ENCODE measurements around the gene TMEM260.
A peak's percentile ranks its signal among the peaks of the same experiment; 100 is the strongest.

TMEM260 gene

GRCh38 chr14:56579345-56580220 is at the start of gene TMEM260:
TMEM260 (plus strand) TSS chr14:56579798; CDS start chr14:56579915, 117 bp downstream.
- Mint-ChIP-seq H3K27ac (peak within 1 kb of the TSS; percentile 93), H3K27me3 (ENCODE audit: low read depth) (no peaks in the 10 kb centered on the region), H3K4me3 (peak within 1 kb of the TSS; percentile 93), H3K36me3 (ENCODE audit: low read depth) (no peaks in the 10 kb centered on the region), H3K4me1 (ENCODE audit: low read depth) (peaks cover 17% of the 10 kb centered on the region), H3K9me3 (no peaks in the 10 kb centered on the region)

- no peaks in the 10 kb centered on the region for H3K36me3 Mint-ChIP-seq (ENCODE audit: low read depth)
- H3K9me3 Mint-ChIP-seq = no peaks in the 10 kb centered on the region
- H3K27ac Mint-ChIP-seq = no peak overlapping the region
Measured at GRCh38 chr14:56532546-56532945, 47.1 kb upstream of the TMEM260 start.

GRCh38 chr14:56534656-56535055 is 44.9 kb upstream of the TMEM260 start:
- no peak overlapping the region for H3K27ac Mint-ChIP-seq
- H3K4me1 Mint-ChIP-seq (ENCODE audit: low read depth) = no peaks in the 10 kb centered on the region
- H3K36me3 Mint-ChIP-seq (ENCODE audit: low read depth) = no peaks in the 10 kb centered on the region
- H3K27me3 Mint-ChIP-seq (ENCODE audit: low read depth) = peaks cover 22% of the 10 kb centered on the region
- no peaks in the 10 kb centered on the region for H3K9me3 Mint-ChIP-seq
- H3K4me3 Mint-ChIP-seq = no peak overlapping the region

More at GRCh38 chr14:56532546-56532945, 47.1 kb upstream of the TMEM260 start:
- H3K4me1 Mint-ChIP-seq (ENCODE audit: low read depth) = no peaks in the 10 kb centered on the region
- H3K27me3 Mint-ChIP-seq (ENCODE audit: low read depth) = peaks cover 7% of the 10 kb centered on the region
- no peak overlapping the region for H3K4me3 Mint-ChIP-seq

- Mint-ChIP-seq H3K36me3 (ENCODE audit: low read depth) (no peaks in the 10 kb centered on the region), H3K27ac (no peak overlapping the region), H3K27me3 (ENCODE audit: low read depth) (peaks cover 26% of the 10 kb centered on the region), H3K4me1 (ENCODE audit: low read depth) (no peaks in the 10 kb centered on the region), H3K9me3 (no peaks in the 10 kb centered on the region), H3K4me3 (no peak overlapping the region)
Measured at GRCh38 chr14:56539862-56540261, 39.7 kb upstream of the TMEM260 start.

GRCh38 chr14:56543436-56543835 is 36.2 kb upstream of the TMEM260 start:
- H3K27me3 Mint-ChIP-seq (ENCODE audit: low read depth) = peaks cover 16% of the 10 kb centered on the region
- H3K4me3 Mint-ChIP-seq = no peak overlapping the region
- no peak overlapping the region for H3K27ac Mint-ChIP-seq
- H3K4me1 Mint-ChIP-seq (ENCODE audit: low read depth) = no peaks in the 10 kb centered on the region
- no peaks in the 10 kb centered on the region for H3K9me3 Mint-ChIP-seq
- no peaks in the 10 kb centered on the region for H3K36me3 Mint-ChIP-seq (ENCODE audit: low read depth)

- Mint-ChIP-seq H3K27me3 (ENCODE audit: low read depth) (peaks cover 14% of the 10 kb centered on the region), H3K4me1 (ENCODE audit: low read depth) (no peaks in the 10 kb centered on the region), H3K9me3 (no peaks in the 10 kb centered on the region), H3K4me3 (no peak overlapping the region), H3K27ac (no peak overlapping the region), H3K36me3 (ENCODE audit: low read depth) (no peaks in the 10 kb centered on the region)
Measured at GRCh38 chr14:56549721-56550120, 29.9 kb upstream of the TMEM260 start.

GRCh38 chr14:56552615-56553014 is 27.0 kb upstream of the TMEM260 start:
- H3K27ac Mint-ChIP-seq = no peak overlapping the region
- no peaks in the 10 kb centered on the region for H3K4me1 Mint-ChIP-seq (ENCODE audit: low read depth)
- no peaks in the 10 kb centered on the region for H3K9me3 Mint-ChIP-seq
- H3K36me3 Mint-ChIP-seq (ENCODE audit: low read depth) = no peaks in the 10 kb centered on the region
- no peak overlapping the region for H3K4me3 Mint-ChIP-seq
- H3K27me3 Mint-ChIP-seq (ENCODE audit: low read depth) = peaks cover 12% of the 10 kb centered on the region

- H3K27ac Mint-ChIP-seq = no peak overlapping the region
- H3K36me3 Mint-ChIP-seq (ENCODE audit: low read depth) = no peaks in the 10 kb centered on the region
- H3K4me3 Mint-ChIP-seq = no peak overlapping the region
- peaks cover 12% of the 10 kb centered on the region for H3K27me3 Mint-ChIP-seq (ENCODE audit: low read depth)
- no peaks in the 10 kb centered on the region for H3K9me3 Mint-ChIP-seq
- no peaks in the 10 kb centered on the region for H3K4me1 Mint-ChIP-seq (ENCODE audit: low read depth)
Measured at GRCh38 chr14:56554301-56554700, 25.3 kb upstream of the TMEM260 start.

GRCh38 chr14:56555921-56556570 is 23.6 kb upstream of the TMEM260 start:
- Mint-ChIP-seq H3K9me3 (no peaks in the 10 kb centered on the region), H3K27me3 (ENCODE audit: low read depth) (peaks cover 12% of the 10 kb centered on the region), H3K4me3 (no peak overlapping the region)

GRCh38 chr14:56559182-56559581 is 20.4 kb upstream of the TMEM260 start:
- no peaks in the 10 kb centered on the region for H3K4me1 Mint-ChIP-seq (ENCODE audit: low read depth)
- peaks cover 4% of the 10 kb centered on the region for H3K9me3 Mint-ChIP-seq
- H3K27me3 Mint-ChIP-seq (ENCODE audit: low read depth) = peaks cover 4% of the 10 kb centered on the region
- no peak overlapping the region for H3K4me3 Mint-ChIP-seq
- H3K27ac Mint-ChIP-seq = no peak overlapping the region
- H3K36me3 Mint-ChIP-seq (ENCODE audit: low read depth) = no peaks in the 10 kb centered on the region

More at GRCh38 chr14:56555921-56556570, 23.6 kb upstream of the TMEM260 start:
- no peaks in the 10 kb centered on the region for H3K36me3 Mint-ChIP-seq (ENCODE audit: low read depth)
- no peaks in the 10 kb centered on the region for H3K4me1 Mint-ChIP-seq (ENCODE audit: low read depth)
- H3K27ac Mint-ChIP-seq = no peak overlapping the region

- Mint-ChIP-seq H3K27me3 (ENCODE audit: low read depth) (peaks cover 7% of the 10 kb centered on the region), H3K4me3 (no peak overlapping the region), H3K27ac (no peak overlapping the region), H3K36me3 (ENCODE audit: low read depth) (no peaks in the 10 kb centered on the region), H3K9me3 (peaks cover 4% of the 10 kb centered on the region), H3K4me1 (ENCODE audit: low read depth) (no peaks in the 10 kb centered on the region)
Measured at GRCh38 chr14:56561606-56562005, 18.0 kb upstream of the TMEM260 start.

- H3K27me3 Mint-ChIP-seq (ENCODE audit: low read depth) = peaks cover 13% of the 10 kb centered on the region
- H3K27ac Mint-ChIP-seq = no peak overlapping the region
- H3K36me3 Mint-ChIP-seq (ENCODE audit: low read depth) = no peaks in the 10 kb centered on the region
- H3K4me3 Mint-ChIP-seq = no peak overlapping the region
- no peaks in the 10 kb centered on the region for H3K4me1 Mint-ChIP-seq (ENCODE audit: low read depth)
- H3K9me3 Mint-ChIP-seq = peaks cover 4% of the 10 kb centered on the region
Measured at GRCh38 chr14:56562883-56563282, 16.7 kb upstream of the TMEM260 start.

GRCh38 chr14:56569174-56569573 is 10.4 kb upstream of the TMEM260 start:
- Mint-ChIP-seq H3K9me3 (no peaks in the 10 kb centered on the region), H3K27me3 (ENCODE audit: low read depth) (peaks cover 22% of the 10 kb centered on the region), H3K4me1 (ENCODE audit: low read depth) (no peaks in the 10 kb centered on the region), H3K27ac (no peak overlapping the region), H3K36me3 (ENCODE audit: low read depth) (no peaks in the 10 kb centered on the region), H3K4me3 (no peak overlapping the region)

GRCh38 chr14:56570295-56570694 is 9.3 kb upstream of the TMEM260 start:
- Mint-ChIP-seq H3K9me3 (no peaks in the 10 kb centered on the region), H3K4me3 (no peak overlapping the region), H3K27me3 (ENCODE audit: low read depth) (peaks cover 20% of the 10 kb centered on the region), H3K36me3 (ENCODE audit: low read depth) (no peaks in the 10 kb centered on the region), H3K27ac (no peak overlapping the region), H3K4me1 (ENCODE audit: low read depth) (no peaks in the 10 kb centered on the region)

- Mint-ChIP-seq H3K36me3 (ENCODE audit: low read depth) (no peaks in the 10 kb centered on the region), H3K27ac (peak overlapping the region; percentile 79), H3K4me1 (ENCODE audit: low read depth) (peaks cover 17% of the 10 kb centered on the region), H3K9me3 (no peaks in the 10 kb centered on the region), H3K4me3 (peak overlapping the region; percentile 93), H3K27me3 (ENCODE audit: low read depth) (no peaks in the 10 kb centered on the region)
Measured at GRCh38 chr14:56580221-56580711, 668 bp downstream of the TMEM260 start.

Data from T-helper 1 cell treated with Interleukin-12 subunit alpha and Interleukin-12 subunit beta and Interleukin-4 antibody, amounts not matched to agents 30 μg/mL and 1 μg/mL, for 36 hours (primary cell).